Endometrial microvascular endothelial cells (primary cell): ENCODE results near the gene NT5M. TPM values are rescaled to one million over a fixed set of nuclear protein-coding genes. Genes with fewer than 3 reads are reported as not detected.

Experiments
- in situ Hi-C: cut with HindIII; loops from 2 replicates; pipeline ENCODE4 v1.10.0; 2017; ENCODE audit warnings: low sequenced_read_pairs, low pct_unique_long_range_greater_than_20kb; ENCODE audit errors: inconsistent ontology term
- total RNA-seq: library from RNA; depleted of rRNA; stranded (reverse); fragments of >200 nt; gene quantifications from one replicate; pipeline ENCODE4 v1.2.3, GENCODE V29; 2015; ENCODE audit errors: inconsistent ontology term

NT5M gene
- total RNA-seq, 1 donor from 2014 or later: 1.7 TPM

DNA sequence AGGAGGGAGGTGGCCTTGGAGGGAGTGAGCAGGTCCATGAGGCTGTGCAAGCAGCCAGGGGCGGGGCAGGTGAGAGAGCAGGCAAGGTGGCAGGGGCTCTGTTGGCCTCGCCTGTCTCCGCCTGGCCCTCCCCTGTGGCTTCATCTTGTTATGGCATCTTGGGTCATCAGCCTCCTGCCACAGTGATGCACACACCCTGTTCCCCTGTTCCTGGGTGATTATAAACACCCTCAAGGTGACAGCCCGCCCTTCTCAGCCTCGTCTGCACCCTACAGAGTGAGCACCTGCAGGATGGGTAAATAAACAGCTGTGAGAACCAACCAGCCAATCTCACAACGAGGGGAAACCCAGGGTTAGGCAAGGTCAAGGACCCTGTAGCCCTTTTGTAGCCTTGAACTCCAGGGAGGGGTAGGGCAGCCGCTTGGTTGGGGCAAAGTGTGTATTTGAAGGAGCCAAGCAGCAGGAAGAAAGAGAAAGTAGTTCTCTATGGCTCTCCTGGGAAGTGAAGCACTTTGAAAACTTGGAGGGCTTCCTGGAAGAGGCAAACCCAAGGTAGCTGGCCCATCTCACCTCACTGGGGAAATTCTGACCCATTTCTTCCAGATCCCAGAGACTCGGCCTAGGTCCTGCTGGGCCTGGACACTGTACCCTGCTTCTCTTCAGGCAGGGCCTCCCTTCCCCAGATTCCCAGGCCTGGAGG, 60.6 kb downstream of the NT5M start:
- in situ Hi-C loops: loop anchor here (25.0 kb wide), 1 partner anchor 224 kb away; the partner anchor contains the start of gene PEMT

DNA sequence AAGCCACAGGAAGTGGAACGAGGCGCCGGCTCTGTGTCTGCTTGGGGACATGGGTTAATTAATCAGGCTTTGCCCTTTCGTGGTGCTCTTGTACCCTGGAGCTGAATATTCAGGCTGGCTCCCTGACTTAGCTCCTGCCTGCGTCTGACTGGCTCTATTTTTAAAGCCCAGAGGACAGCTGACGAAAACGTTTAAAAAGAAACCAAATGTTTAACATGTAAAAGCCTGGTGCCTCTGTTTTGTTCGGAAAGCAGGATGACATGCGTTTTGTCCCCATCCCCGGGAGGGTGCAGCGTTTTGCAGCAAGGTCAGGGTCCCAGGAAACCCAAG, 61.1 kb downstream of the NT5M start:
- in situ Hi-C loops: loop anchor here (25.0 kb wide), 1 partner anchor 223 kb away; the partner anchor contains the start of gene PEMT

DNA sequence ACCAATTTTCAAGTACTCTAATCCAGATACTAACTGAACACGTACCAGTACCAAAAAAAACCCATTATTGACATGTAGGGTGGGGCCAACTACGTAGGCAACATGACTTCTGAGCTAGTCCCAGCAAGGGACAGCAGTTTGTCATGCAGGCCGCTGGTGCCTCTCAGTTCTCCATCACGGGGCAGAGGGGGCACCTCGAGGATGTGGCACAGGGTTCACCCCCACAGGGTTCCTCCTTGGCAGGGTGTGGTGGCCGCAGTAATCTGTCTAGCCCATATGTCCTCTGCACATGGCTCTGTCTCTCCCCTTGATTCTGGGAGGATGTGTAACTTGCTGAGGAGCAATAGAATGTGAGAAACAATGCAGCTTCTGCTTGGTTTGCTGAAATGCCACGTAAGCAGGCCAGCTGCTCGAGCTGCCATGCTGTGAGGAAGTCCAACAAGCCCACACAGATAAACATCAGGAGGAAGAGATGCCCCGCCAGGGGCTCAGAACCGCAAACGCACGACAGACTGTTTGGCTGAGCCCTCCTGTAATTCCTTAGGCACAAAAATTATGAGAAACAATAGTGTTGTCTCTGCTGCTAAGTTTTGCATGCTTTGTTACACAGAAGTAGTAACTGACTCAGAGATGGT, 62.4 kb downstream of the NT5M start:
- in situ Hi-C loops: loop anchor here (25.0 kb wide), 1 partner anchor 222 kb away; the partner anchor contains the start of gene PEMT

DNA sequence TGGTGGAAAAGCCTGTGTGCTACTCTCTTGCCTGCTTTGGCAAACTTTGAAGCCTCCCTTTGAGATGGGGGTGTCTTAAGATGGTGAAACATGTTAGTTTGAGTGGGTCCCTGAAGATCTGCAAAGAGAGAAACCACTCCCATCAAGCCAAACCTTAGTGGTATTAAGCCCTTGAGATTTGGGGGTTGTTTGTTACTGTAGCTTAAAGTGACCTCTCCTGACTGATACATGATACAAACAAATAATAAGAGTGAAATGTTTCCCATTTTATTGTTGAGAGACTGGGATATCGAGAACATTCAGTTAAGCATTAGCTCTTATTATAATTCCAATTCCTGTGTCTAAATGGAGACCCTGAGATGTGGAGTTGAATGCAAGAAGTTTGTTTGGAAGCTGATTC, 63.1 kb downstream of the NT5M start:
- in situ Hi-C loops: loop anchor here (25.0 kb wide), 1 partner anchor 221 kb away; the partner anchor contains the start of gene PEMT

DNA sequence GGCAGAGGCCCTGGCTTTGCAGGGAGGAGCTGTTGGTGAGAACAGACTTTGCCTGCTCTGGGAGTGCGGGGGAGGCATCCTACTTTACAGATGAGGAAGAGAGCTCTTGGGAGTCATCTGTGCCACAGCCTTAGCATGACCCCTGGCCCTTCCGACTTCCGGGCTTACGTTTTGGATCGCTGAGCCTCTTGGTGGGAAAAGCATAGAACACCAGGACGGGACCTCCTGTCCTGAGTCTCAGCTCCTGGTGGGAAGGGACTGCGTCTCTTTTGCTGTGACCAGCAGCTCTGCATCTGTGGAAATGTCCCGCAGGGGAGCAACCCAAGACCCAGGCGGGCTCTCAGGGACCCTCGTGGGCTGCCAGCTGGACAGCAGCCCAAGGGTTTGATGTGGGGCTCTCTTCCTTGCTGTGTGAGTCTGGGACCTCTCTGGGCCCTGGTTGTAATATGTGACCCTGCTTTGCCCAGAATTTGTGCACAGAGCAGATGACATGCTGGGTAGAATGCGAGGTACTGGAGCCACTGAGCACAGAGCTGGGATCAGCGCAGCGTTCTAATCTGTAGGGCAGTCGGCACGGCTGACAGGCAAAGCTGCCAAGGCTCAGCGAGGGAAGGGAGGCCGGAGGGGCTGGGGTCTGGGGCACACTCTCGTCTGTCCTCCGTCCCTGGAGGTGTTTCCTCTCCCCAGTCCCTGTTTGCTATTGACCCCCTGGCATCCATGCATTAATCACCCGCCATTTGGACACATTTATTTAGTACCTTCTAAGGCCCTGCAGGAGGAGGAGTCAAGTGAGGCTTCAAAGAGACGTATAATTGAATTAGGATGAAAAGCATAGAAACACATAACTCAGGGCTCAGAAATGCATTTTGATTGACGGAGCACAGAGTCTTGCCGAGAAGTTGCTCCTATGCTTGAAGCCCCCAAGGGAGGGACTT, 64.0 kb downstream of the NT5M start:
- in situ Hi-C loops: loop anchor here (25.0 kb wide), 1 partner anchor 220 kb away; the partner anchor contains the start of gene PEMT

DNA sequence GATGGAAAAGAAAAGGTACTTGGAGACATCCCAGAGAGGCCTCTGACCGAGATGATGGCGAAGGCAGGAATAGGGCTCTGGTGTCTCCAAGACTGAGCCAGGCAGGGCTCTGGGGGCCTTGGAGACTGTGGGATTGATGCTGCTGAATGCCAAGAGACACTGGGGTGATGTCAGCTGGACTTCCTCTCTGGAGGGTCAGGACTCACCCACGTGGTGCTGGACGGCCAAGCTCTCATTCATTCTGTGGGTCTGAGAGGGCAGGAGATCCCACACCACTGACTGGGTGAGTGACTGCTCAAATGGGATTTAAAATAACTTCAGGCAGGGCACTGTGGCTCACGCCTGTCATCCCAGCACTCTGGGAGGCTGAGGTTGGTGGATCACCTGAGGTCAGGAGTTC, 64.8 kb downstream of the NT5M start:
- in situ Hi-C loops: loop anchor here (25.0 kb wide), 1 partner anchor 219 kb away; the partner anchor contains the start of gene PEMT

DNA sequence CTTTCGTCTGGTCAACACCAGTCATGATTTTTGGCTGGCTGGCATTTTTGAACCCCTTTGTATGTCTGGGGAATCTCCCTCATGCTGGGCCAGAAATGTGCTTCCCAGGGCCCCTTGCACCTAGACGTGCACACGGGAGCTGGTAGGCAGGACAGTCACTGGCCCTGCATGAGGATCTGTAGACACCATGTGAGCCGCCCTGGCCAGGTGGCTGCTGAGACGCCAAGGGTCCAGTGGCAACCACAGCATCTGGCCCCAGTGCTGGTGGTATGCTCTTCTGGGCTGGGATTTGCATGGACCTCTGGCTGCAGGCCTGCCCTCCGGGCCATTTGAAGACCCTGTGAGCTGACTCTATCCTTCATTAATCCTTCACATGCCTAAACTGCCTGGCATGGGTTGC, 67.5 kb downstream of the NT5M start:
- in situ Hi-C loops: loop anchor here (25.0 kb wide), 1 partner anchor 217 kb away; the partner anchor contains the start of gene PEMT

DNA sequence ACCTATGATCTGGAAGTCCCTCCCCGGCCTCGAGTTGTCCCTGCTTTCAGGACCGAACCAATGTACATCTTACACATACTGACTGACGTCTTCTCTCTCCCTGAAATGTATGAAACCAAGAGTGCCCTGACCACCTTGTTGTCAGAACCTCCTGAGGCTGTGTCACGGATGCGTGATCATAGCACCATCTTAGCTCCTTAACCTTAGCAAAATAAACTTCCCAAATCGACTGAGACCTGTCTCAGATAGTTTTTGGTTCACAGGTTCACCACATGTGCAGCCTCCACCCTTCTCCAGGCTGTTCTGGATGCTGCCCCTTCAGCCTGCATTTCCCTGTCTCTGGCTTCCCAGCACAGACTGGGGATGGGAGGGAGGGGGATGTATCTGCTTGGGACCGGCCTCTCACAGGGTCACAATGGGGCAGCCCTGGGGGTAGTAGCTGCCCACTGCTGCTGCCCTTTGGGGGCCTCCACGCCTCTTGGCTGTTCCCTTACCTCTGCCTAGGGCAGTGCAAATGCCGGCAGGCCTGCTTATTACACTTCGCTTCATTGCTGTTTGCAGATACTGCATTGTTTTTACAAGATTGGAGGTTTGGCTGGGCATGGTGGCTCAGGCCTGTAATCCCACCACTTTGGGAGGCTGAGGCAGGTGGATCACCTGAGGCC, 69.8 kb downstream of the NT5M start:
- in situ Hi-C loops: loop anchor here (25.0 kb wide), 1 partner anchor 214 kb away; the partner anchor contains the start of gene PEMT

DNA sequence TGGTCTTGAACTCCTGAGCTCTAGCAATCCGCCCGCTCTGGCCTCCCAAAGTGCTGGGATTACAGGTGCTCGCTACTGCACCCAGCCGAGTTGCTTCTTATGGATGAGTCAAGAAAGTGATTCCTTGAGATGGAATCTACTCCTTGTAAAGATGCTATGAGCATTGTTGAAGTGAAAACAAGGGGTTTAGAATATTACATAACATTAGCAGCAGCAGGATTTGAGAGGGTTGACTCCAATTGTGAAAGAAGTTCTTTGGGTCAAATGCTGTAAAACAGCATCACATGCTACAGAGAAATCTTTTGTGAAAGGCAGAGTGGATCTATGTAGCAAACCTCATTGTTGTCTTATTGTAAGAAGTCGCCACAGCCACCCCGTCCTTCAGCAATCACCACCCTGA, 72.7 kb downstream of the NT5M start:
- in situ Hi-C loops: no loop called here

DNA sequence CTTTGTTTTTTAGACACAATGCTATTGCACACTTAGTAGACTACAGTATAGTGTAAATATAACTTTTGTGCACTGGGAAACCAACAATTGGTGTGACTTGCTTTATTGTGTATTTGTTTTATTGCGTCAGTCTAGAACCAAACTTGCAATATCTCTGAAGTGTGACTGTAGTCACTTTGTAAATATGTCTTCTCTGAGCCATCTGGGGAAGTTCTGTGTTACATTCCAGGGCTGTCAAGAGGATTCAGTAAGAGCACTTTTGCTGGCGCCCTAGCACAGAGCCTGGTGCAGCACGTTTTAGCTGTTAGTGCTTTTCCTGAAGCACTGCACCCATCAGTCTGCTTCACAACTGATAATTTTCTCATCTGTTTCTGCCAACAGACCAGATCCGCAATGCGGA, 73.2 kb downstream of the NT5M start:
- in situ Hi-C loops: no loop called here

DNA sequence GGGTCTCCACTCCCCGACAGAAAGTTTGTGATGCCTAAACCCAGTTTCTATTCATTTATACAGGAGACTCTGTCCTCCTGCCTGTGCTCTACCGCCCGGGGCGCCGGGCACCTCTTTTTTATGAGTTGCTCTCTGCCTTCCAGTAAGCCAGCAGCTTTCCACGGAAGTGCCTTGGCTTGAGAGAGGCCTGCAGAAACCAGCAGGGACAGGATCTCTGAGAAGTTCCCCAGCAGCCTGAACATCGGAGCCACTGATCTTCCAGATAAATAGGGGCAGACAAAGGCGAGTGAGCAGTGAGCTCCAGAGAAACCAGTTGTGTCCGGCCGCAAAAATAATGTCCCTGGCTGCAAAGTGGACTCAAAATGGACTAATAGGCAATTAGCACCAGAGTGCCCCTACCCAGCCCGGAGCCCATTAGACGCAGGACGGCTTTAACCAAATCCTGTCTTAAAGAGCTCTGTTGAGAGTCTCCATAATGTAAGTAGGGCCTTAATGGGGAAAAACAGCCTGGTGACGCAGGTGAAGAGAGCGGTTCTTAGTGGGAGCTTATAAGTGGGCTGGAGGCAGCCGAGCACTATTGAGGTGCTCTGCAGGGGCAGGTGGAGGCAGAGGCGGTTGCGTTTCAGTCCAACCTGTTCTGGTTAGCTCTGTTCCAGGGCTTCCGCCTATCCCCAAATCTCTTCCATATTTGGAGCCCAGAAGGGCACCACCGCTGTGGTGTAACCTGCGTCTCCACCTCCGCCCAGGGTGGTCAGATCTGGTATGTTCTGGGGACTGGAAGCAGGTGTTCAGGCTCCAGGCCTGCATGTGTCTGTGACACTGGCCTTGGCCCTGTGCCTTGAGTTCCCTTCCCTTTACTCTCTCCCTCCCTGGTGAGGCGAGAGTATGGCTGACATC, 74.1 kb downstream of the NT5M start:
- in situ Hi-C loops: no loop called here

DNA sequence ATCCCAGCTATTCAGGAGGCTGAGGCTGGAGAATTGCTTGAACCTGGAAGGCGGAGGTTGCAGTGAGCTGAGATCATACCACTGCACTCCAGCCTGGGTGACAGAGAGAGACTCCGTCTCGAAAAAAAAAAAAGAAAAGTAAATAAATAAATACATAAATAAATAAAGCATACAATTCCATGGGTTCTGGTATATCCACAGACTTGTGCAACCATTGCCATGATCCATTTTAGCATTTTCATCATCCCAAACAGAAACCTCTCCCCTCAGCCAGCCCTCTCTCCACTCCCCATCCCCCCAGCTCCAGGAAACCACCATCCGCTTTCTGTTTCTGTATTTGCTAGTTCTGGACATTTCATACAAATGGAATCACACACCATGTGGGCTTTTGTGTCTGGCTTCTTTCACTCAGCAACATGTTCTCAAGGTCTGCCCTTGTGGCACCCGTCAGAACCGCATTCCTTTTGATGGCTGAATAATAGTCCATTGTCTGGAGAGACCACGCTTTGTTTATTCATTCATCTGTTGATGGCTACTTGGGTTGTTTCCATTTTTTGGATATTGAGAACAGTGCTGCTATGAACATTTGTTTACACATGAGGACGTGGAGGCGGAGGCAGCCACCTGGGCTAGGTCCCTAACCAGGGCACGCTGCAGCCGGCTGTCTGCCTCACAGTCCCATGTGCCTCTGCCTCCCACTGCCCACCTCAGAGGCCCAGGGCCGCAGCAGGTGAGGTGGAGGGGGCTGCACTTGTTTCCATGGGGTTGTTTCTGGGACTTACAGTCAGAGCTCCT, 76.2 kb downstream of the NT5M start:
- in situ Hi-C loops: no loop called here

DNA sequence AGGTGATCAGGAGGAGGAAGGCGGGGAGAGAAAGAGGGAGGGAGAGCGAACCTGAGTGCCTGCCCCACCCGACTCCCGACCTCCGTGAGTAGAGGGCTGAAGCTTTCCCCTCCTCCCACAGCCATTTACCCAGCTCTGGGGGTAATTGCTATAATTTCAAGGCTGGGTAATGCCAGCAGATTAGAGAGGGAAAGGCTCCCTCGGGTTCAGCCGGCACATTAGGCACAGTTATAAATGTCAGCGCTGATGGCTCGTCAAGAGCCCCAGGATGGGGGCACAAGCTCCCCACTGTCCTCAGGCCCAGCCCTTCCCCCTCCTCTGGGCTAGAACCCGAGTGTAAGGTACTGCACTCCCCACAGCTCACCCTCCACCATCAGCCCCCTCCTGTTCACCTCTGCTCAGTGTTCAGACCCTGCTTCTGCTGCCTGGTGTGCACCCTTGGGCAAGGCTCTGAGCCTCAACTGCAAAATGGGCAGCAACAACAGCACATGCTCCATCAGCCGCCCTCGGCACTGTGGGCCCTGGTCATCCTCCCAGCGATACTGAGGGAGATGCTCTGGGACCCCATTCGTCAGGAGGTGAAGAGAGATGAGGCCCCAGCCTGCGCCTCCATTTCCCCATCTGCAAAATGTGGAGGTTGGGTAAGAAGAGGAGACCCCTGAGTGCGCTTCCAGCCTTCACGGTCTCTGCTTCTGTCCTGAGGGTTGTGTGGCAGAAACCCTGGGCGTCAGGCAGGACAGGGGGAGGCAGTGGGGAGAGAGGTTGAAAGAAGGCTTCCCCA, 77.2 kb downstream of the NT5M start:
- in situ Hi-C loops: no loop called here

DNA sequence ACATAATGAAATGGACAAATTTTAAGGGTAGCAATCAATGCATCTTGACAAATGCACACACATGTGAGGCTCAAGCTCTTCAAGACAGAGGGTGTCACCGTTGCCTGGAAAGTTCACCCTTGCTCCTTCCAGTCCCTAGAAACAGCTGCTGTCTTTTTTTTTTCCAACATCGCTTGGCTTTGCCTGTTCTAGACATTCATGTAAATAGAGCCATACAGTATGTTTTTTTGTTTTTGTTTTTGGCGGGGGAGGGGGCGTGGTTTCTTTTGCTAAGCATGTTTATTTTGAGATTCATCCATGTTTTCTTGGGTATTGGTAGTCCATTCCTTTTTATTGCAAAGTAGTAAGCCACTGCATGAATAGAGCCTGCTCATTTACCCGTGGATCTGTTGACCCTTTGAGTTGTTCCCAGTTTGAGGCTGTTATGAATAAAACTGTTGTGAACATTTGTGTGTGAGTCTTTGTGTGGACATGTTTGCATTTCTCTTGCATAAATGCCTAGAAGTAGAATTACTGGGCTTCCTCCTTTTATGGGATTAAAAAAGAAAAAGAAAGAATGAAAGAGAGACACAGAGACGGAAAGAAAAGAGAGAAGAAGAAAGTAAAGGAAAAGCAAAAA, 78.4 kb downstream of the NT5M start:
- in situ Hi-C loops: no loop called here

DNA sequence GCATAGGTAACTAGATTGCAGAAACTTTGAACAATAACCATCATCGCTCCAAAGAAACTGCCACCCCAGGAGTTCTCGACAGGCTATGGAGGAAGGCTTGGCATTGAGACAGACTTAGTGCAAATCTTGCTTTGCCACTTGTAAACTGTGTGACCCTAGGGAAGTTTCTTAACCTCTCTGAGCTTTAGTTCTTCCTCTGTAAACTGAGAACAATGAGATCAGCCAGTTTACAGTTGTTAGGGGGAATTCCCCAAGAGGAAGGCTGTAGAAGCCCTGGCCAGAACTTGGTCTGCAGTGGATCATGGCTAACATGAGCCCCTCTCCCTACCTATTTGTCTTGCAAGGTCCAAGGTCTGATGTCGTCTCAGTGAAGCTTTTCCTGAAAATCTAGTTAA, 78.9 kb downstream of the NT5M start:
- in situ Hi-C loops: no loop called here

DNA sequence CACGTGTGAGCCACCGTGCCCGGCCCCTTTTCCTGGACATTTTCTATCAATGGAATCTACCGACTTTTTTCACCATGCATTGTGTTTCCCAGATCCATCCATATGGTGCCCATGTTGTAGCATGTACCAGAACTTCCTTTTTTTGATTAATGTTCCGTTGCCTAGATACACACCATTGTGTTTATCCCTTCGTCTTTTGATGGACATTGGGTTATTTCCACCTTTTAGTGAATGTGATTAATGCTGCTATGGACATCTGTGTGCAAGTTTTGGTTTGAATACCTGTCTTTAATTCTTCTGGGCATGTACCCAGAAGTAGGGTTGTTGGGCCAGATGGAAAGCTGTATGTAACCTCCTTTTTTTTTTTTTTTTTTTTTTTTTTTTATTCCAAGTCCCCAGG, 79.8 kb downstream of the NT5M start:
- in situ Hi-C loops: no loop called here
